ENCODE data around the gene RGSL1. TPM values are rescaled to one million over a fixed set of nuclear protein-coding genes. Genes with fewer than 3 reads are reported as not detected.

Gene RGSL1
- total and polyA plus RNA-seq, 7 experiments from 2014 or later: not detected

DNA sequence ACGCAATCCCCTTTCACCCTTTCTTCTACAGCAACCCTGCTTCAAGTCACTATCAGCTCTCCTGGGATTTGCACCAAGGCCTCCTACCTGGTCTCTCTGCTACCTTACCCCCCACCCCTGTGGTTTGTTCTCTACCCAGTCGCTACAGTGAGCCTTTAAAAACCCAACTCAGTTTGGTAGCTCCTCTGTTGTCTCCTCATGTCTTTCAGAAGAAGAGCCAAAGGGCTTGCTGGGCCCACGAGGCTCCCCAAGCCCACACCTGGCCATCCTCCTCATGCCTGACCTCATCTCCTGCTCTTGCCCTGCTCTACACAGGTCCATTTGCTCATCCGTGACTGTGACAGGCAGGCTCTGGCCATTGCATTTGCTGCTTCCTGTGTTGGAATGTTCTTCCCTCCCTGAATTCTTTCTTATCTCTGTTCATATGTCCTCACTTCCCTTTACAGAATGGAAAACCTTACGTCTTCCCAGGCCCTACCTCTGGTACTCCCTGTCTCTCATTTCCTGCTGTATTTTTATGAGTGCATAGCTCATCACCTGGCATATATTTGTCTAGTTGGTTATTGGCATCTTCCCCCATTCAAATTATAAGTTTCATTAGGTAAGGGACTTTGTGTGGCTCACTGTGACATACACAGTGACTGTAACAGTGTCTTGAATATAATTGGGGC lies 150.9 kb downstream of the RGSL1 start:
- H3K9me3 ChIP-seq (ENCODE audit: control insufficient read depth in 2 of 3, low read length in 3 of 3): no peaks in the 10 kb centered on the region
- no peaks in the 10 kb centered on the region for H3K36me3 ChIP-seq (ENCODE audit: control insufficient read depth in 2 of 3, insufficient read depth in 3 of 3, low read length in 3 of 3)
- Mint-ChIP-seq H3K4me1 (peaks cover 0 to 20% (median 15%) of the 10 kb centered on the region in 7 donors), H3K27ac (no peak overlapping the region), H3K9me3 (no peaks in the 10 kb centered on the region), H3K4me3 (no peak overlapping the region), H3K27me3 (peaks cover 0 to 3% (median 0%) of the 10 kb centered on the region in 5 donors), H3K36me3 (peaks cover 0 to 13% (median 0%) of the 10 kb centered on the region in 5 donors)
- DNase-seq (no peak), ATAC-seq (no peak)
- H3K27ac ChIP-seq (ENCODE audit: low read depth, low read length): no peak overlapping the region
- H3K27me3 ChIP-seq (ENCODE audit: control insufficient read depth in 2 of 2, insufficient read depth in 2 of 2, low read length in 2 of 2): no peaks in the 10 kb centered on the region
- intact Hi-C loops (cut with micrococcal nuclease): loop anchor here (1.0 to 10.0 kb wide), 12 partner anchors 76 to 1496 kb away; partner anchors contain the start of genes GLUL (in 2 of the 2), DHX9 (in 1 of the 2) and SMG7 (in 1 of the 2)
- H3K4me3 ChIP-seq (ENCODE audit: low read length): no peak overlapping the region
- ChIA-PET POLR2A (interaction anchor here (0.7 to 3.4 kb wide), 7 partner anchors 12 to 211 kb away, joined by 3 to 11 read pairs (median 3); partner anchors contain the start of gene RNASEL), CTCF (interaction anchor here (0.7 to 18.0 kb wide), 10 partner anchors 12 to 516 kb away, joined by 3 to 403 read pairs (median 6); partner anchors contain the start of genes NPL and RNASEL)
- H3K4me1 ChIP-seq (ENCODE audit: control insufficient read depth in 2 of 2, insufficient read depth in 2 of 2, low read length in 2 of 2): peaks cover 13 to 26% of the 10 kb centered on the region in 2 donors

- peaks cover 0 to 1% (median 0%) of the 10 kb centered on the region in 5 donors for H3K27me3 Mint-ChIP-seq
- peaks cover 0 to 20% (median 14%) of the 10 kb centered on the region in 7 donors for H3K4me1 Mint-ChIP-seq
- peaks cover 0 to 13% (median 0%) of the 10 kb centered on the region in 5 donors for H3K36me3 Mint-ChIP-seq
- ChIA-PET CTCF (interaction anchor here (0.7 to 18.0 kb wide), 9 partner anchors 13 to 517 kb away, joined by 3 to 403 read pairs (median 7); partner anchors contain the start of genes NPL and RNASEL), POLR2A (interaction anchor here (0.7 to 3.4 kb wide), 7 partner anchors 13 to 187 kb away, joined by 3 to 11 read pairs (median 3); partner anchors contain the start of gene RNASEL)
- ATAC-seq: peak; percentile 51
- Histone ChIP-seq H3K4me1 (ENCODE audit: control insufficient read depth in 2 of 2, insufficient read depth in 2 of 2, low read length in 2 of 2) (peaks cover 13 to 26% of the 10 kb centered on the region in 2 donors), H3K27me3 (ENCODE audit: control insufficient read depth in 2 of 2, insufficient read depth in 2 of 2, low read length in 2 of 2) (no peaks in the 10 kb centered on the region), H3K4me3 (ENCODE audit: low read length) (no peak overlapping the region), H3K27ac (ENCODE audit: low read depth, low read length) (no peak overlapping the region), H3K9me3 (ENCODE audit: control insufficient read depth in 2 of 3, low read length in 3 of 3) (no peaks in the 10 kb centered on the region), H3K36me3 (ENCODE audit: control insufficient read depth in 2 of 3, insufficient read depth in 3 of 3, low read length in 3 of 3) (no peaks in the 10 kb centered on the region)
- H3K9me3 Mint-ChIP-seq: no peaks in the 10 kb centered on the region
- H3K4me3 Mint-ChIP-seq: no peak overlapping the region
- peak; percentile 39 to 78 (median 68) for DNase-seq
- intact Hi-C loops (cut with micrococcal nuclease): loop anchor here (1.0 to 10.0 kb wide), 12 partner anchors 76 to 1497 kb away; partner anchors contain the start of genes GLUL (in 2 of the 2), DHX9 (in 1 of the 2) and SMG7 (in 1 of the 2)
- H3K27ac Mint-ChIP-seq: no peak overlapping the region
Observed at GRCh38 chr1:182601416-182601786, 151.5 kb downstream of the RGSL1 start.

DNA sequence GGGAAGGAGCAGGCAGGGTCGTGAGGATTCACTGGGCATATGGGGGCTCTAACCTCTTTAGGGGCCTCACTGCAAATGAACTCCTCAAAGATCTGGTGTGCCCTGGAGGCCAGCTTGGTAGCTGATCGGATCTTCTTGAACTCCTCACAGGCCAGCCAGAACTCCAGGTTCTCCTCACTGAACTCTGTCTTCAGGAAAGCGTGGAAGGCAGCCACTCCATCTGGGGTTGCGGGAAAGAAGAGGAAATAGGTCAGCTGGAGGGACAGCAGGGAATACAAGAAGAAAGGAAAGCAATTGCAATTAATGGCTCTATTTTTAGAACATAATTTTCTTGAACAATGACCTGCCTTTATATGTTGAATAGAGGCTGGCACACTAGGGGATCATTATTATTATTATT lies 152.0 kb downstream of the RGSL1 start:
- peaks cover 13 to 26% of the 10 kb centered on the region in 2 donors for H3K4me1 ChIP-seq (ENCODE audit: control insufficient read depth in 2 of 2, insufficient read depth in 2 of 2, low read length in 2 of 2)
- Mint-ChIP-seq H3K27ac (no peak overlapping the region), H3K27me3 (peaks cover 0 to under 1% (median 0%) of the 10 kb centered on the region in 5 donors), H3K36me3 (peaks cover 0 to 13% (median 0%) of the 10 kb centered on the region in 5 donors), H3K4me1 (peaks cover 0 to 21% (median 14%) of the 10 kb centered on the region in 7 donors), H3K4me3 (no peak overlapping the region), H3K9me3 (no peaks in the 10 kb centered on the region)
- H3K9me3 ChIP-seq (ENCODE audit: control insufficient read depth in 2 of 3, low read length in 3 of 3): no peaks in the 10 kb centered on the region
- ChIA-PET CTCF (interaction anchor here (1.3 to 18.0 kb wide), 4 partner anchors 13 to 185 kb away, joined by 7 to 403 read pairs (median 34); partner anchors contain the start of genes NPL and RNASEL), POLR2A (interaction anchor here (0.7 to 1.6 kb wide), 5 partner anchors 14 to 187 kb away, joined by 3 to 9 read pairs (median 3); partner anchors contain the start of gene RNASEL)
- ATAC-seq (no peak), DNase-seq (no peak)
- intact Hi-C loops (cut with micrococcal nuclease): loop anchor here (1.0 to 10.0 kb wide), 12 partner anchors 75 to 1497 kb away; partner anchors contain the start of genes GLUL (in 2 of the 2), DHX9 (in 1 of the 2) and SMG7 (in 1 of the 2)
- no peak overlapping the region for H3K4me3 ChIP-seq (ENCODE audit: low read length)
- no peaks in the 10 kb centered on the region for H3K27me3 ChIP-seq (ENCODE audit: control insufficient read depth in 2 of 2, insufficient read depth in 2 of 2, low read length in 2 of 2)
- H3K36me3 ChIP-seq (ENCODE audit: control insufficient read depth in 2 of 3, insufficient read depth in 3 of 3, low read length in 3 of 3): no peaks in the 10 kb centered on the region
- no peak overlapping the region for H3K27ac ChIP-seq (ENCODE audit: low read depth, low read length)

- peak; percentile 50 for ATAC-seq
- peaks cover 13 to 26% of the 10 kb centered on the region in 2 donors for H3K4me1 ChIP-seq (ENCODE audit: control insufficient read depth in 2 of 2, insufficient read depth in 2 of 2, low read length in 2 of 2)
Observed at GRCh38 chr1:182602935-182603645, 153.1 kb downstream of the RGSL1 start.

GRCh38 chr1:182603646-182604174 lies 153.8 kb downstream of the RGSL1 start:
- Mint-ChIP-seq H3K4me1 (peaks cover 4 to 33% (median 16%) of the 10 kb centered on the region in 7 donors), H3K9me3 (no peaks in the 10 kb centered on the region), H3K27ac (peak overlapping the region in 5 of 9 donors; percentile 9 to 83 (median 51)), H3K36me3 (peaks cover 0 to 13% (median 0%) of the 10 kb centered on the region in 5 donors), H3K27me3 (peaks cover 0 to 8% (median 5%) of the 10 kb centered on the region in 5 donors), H3K4me3 (peak overlapping the region in 7 of 10 donors; percentile 76 to 87 (median 82))
- peak in 1 of 9 donors; percentile 35 for DNase-seq
- ATAC-seq: peak; percentile 1
- intact Hi-C loops (cut with micrococcal nuclease): loop anchor here (1.0 to 10.0 kb wide), 14 partner anchors 13 to 1499 kb away; partner anchors contain the start of genes GLUL (in 2 of the 2), DHX9 (in 1 of the 2), NPL (in 1 of the 2) and RNASEL (in 1 of the 2)
- Histone ChIP-seq H3K9me3 (ENCODE audit: control insufficient read depth in 2 of 3, low read length in 3 of 3) (no peaks in the 10 kb centered on the region), H3K27ac (ENCODE audit: low read depth, low read length) (peak overlapping the region; percentile 37), H3K36me3 (ENCODE audit: control insufficient read depth in 2 of 3, insufficient read depth in 3 of 3, low read length in 3 of 3) (no peaks in the 10 kb centered on the region), H3K27me3 (ENCODE audit: control insufficient read depth in 2 of 2, insufficient read depth in 2 of 2, low read length in 2 of 2) (no peaks in the 10 kb centered on the region), H3K4me3 (ENCODE audit: low read length) (peak overlapping the region; percentile 59), H3K4me1 (ENCODE audit: control insufficient read depth in 2 of 2, insufficient read depth in 2 of 2, low read length in 2 of 2) (peaks cover 13 to 26% of the 10 kb centered on the region in 2 donors)
- ChIA-PET POLR2A (interaction anchor here (0.6 to 4.2 kb wide), 13 partner anchors 9 to 185 kb away, joined by 3 to 26 read pairs (median 3); partner anchors contain the start of gene RNASEL), CTCF (interaction anchor here (0.9 to 18.0 kb wide), 5 partner anchors 9 to 183 kb away, joined by 3 to 403 read pairs (median 7); partner anchors contain the start of genes NPL and RNASEL)

More at GRCh38 chr1:182602935-182603645, 153.1 kb downstream of the RGSL1 start:
- no peaks in the 10 kb centered on the region for H3K36me3 ChIP-seq (ENCODE audit: control insufficient read depth in 2 of 3, insufficient read depth in 3 of 3, low read length in 3 of 3)
- intact Hi-C loops (cut with micrococcal nuclease): loop anchor here (5.0 to 10.0 kb wide), 9 partner anchors 74 to 1498 kb away; partner anchors contain the start of genes GLUL (in 2 of the 2) and SMG7 (in 1 of the 2)
- Mint-ChIP-seq H3K27me3 (peaks cover 0 to 5% (median 1%) of the 10 kb centered on the region in 5 donors), H3K9me3 (no peaks in the 10 kb centered on the region), H3K27ac (peak overlapping the region in 4 of 9 donors; percentile 9 to 83 (median 61)), H3K4me1 (peaks cover 4 to 29% (median 16%) of the 10 kb centered on the region in 7 donors), H3K36me3 (peaks cover 0 to 13% (median 0%) of the 10 kb centered on the region in 5 donors), H3K4me3 (peak overlapping the region in 7 of 10 donors; percentile 76 to 87 (median 82))
- CTCF ChIA-PET: interaction anchor here (0.9 to 18.0 kb wide), 5 partner anchors 9 to 183 kb away, joined by 3 to 403 read pairs (median 7); partner anchors contain the start of genes NPL and RNASEL
- H3K4me3 ChIP-seq (ENCODE audit: low read length): no peak overlapping the region
- no peaks in the 10 kb centered on the region for H3K9me3 ChIP-seq (ENCODE audit: control insufficient read depth in 2 of 3, low read length in 3 of 3)
- POLR2A ChIA-PET: interaction anchor here (0.6 to 1.3 kb wide), 7 partner anchors 8 to 184 kb away, joined by 3 to 7 read pairs (median 3); no protein-coding TSS in a partner anchor
- peak overlapping the region; percentile 12 for H3K27ac ChIP-seq (ENCODE audit: low read depth, low read length)
- DNase-seq: peak in 1 of 9 donors; percentile 54
- no peaks in the 10 kb centered on the region for H3K27me3 ChIP-seq (ENCODE audit: control insufficient read depth in 2 of 2, insufficient read depth in 2 of 2, low read length in 2 of 2)

All from naive thymus-derived CD4-positive, alpha-beta T cell (primary cell).